KMS-11 (cell line): ENCODE data around the gene NOXO1.
A peak's percentile ranks its signal among the peaks of the same experiment; 100 is the strongest.

Experiments
- H2AFZ ChIP-seq: fragments of 200-600 bp; sonication (generic); 2 replicates; pipeline ENCODE4 v1.6.1; 2016; ENCODE audit warnings: antibody characterized with exemption, mixed run types, low read depth
- H3K27ac ChIP-seq: fragments of 200-600 bp; sonication (generic); 2 replicates; pipeline ENCODE4 v1.6.1; 2016; ENCODE audit warnings: mild to moderate bottlenecking, mixed run types
- H3K27me3 ChIP-seq: fragments of 200-600 bp; sonication (generic); 2 replicates; pipeline ENCODE4 v1.6.1; 2017; ENCODE audit warnings: mild to moderate bottlenecking, low read depth, mixed run types, moderate library complexity; ENCODE audit not compliant: insufficient read depth
- H3K36me3 ChIP-seq: fragments of 200-600 bp; sonication (generic); 2 replicates; pipeline ENCODE4 v1.6.1; 2017; ENCODE audit warnings: mild to moderate bottlenecking, mixed run types; ENCODE audit not compliant: insufficient read depth
- H3K4me1 ChIP-seq: fragments of 200-600 bp; sonication (generic); 2 replicates; pipeline ENCODE4 v1.6.1; 2016; ENCODE audit warnings: mild to moderate bottlenecking, low read depth, mixed run types; ENCODE audit not compliant: poor library complexity, severe bottlenecking
- H3K4me2 ChIP-seq: fragments of 200-600 bp; sonication (generic); 2 replicates; pipeline ENCODE4 v1.7.0; 2016; ENCODE audit warnings: mild to moderate bottlenecking, mixed run types
- H3K4me3 ChIP-seq: fragments of 200-600 bp; sonication (generic); IDR thresholded peaks from 2 replicates; pipeline ENCODE4 v1.6.1; 2017; ENCODE audit warnings: low read depth, low read length, mixed read lengths; ENCODE audit not compliant: insufficient read depth
- H3K79me2 ChIP-seq: fragments of 200-600 bp; sonication (generic); 2 replicates; pipeline ENCODE4 v1.6.1; 2016; ENCODE audit warnings: low read depth, mixed run types; ENCODE audit not compliant: insufficient read depth
- H3K9ac ChIP-seq: fragments of 200-600 bp; sonication (generic); 2 replicates; pipeline ENCODE4 v1.6.1; 2016; ENCODE audit warnings: mild to moderate bottlenecking, mixed run types
- H4K20me1 ChIP-seq: fragments of 200-600 bp; sonication (generic); 2 replicates; pipeline ENCODE4 v1.6.1; 2016; ENCODE audit warnings: mild to moderate bottlenecking, mixed run types; ENCODE audit not compliant: insufficient read depth
- CTCF ChIP-seq: fragments of 200-600 bp; sonication (generic); conservative IDR thresholded peaks from 2 replicates; pipeline ENCODE4 v1.6.1; 2017; ENCODE audit warnings: low read depth, mild to moderate bottlenecking, antibody characterized with exemption, low read length, moderate library complexity, mixed read lengths

The NOXO1 gene

GRCh38 chr16:2007081-2007836 lies 26.0 kb upstream of the NOXO1 start:
- Histone ChIP-seq H3K27ac (peak overlapping the region; percentile 61; the same call in 1 of the 2 replicates), H3K9ac (no peak overlapping the region), H3K36me3 (no peaks in the 10 kb centered on the region), H4K20me1 (peaks cover 15% of the 10 kb centered on the region), H3K79me2 (peaks cover 56% of the 10 kb centered on the region), H2AFZ (no peak overlapping the region), H3K4me3 (no peak overlapping the region), H3K27me3 (no peaks in the 10 kb centered on the region), H3K4me1 (peaks cover 23% of the 10 kb centered on the region), H3K4me2 (peak overlapping the region; percentile 96)
- TF ChIP-seq CTCF, result no peak

DNA sequence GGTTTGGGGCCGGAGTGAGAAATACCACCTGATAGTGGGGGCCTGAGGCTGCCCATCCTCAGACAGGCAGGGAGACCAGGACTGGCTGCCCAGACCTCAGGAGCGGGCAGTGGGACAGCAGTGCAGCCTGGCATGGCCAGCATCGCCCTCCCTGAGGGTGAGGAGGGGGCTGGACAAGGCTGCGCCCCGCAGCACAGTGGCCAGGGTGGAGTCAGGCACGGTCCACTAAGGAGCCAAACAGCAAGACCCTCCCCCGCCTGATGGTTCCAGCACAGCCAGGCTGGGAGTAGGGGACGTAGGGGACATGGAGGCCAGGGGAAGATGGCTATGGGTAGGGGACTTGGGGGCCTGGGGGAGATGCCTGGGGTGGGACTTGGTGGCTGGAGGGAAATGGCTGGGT lies 25.0 kb upstream of the NOXO1 start:
- Histone ChIP-seq H3K27me3 (no peaks in the 10 kb centered on the region), H2AFZ (no peak overlapping the region), H3K9ac (no peak overlapping the region), H3K4me1 (peaks cover 23% of the 10 kb centered on the region), H3K79me2 (peaks cover 56% of the 10 kb centered on the region), H3K4me2 (no peak overlapping the region), H3K27ac (no peak overlapping the region), H3K4me3 (no peak overlapping the region), H4K20me1 (peaks cover 15% of the 10 kb centered on the region), H3K36me3 (no peaks in the 10 kb centered on the region)
- TF ChIP-seq CTCF, result no peak

DNA sequence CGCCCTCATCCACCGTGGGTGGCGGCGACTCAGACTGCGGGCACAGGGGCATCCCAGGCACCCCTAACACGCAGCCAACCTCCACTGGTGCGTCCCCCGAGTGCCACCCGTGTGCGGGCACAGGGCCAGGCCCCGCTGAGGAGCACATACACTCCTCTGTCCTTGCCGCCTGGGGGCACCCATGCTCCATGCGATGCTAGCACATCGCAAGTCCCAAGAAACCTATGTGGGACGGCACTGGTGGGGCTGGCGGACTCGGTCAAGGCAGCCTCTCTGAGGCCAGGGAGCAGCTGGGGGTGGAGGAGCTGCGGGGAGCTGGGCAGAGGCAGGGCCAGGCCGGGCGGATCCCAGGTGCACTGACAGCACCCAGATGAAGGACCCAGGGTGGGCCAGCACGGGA lies 24.4 kb upstream of the NOXO1 start:
- H3K4me1 ChIP-seq, result peaks cover 20% of the 10 kb centered on the region
- no peak for TF ChIP-seq CTCF
- no peaks in the 10 kb centered on the region for H3K36me3 ChIP-seq
- peaks cover 15% of the 10 kb centered on the region for H4K20me1 ChIP-seq
- H3K4me2 ChIP-seq, result no peak overlapping the region
- no peak overlapping the region for H3K9ac ChIP-seq
- H3K27me3 ChIP-seq, result no peaks in the 10 kb centered on the region
- no peak overlapping the region for H2AFZ ChIP-seq
- peaks cover 56% of the 10 kb centered on the region for H3K79me2 ChIP-seq
- no peak overlapping the region for H3K4me3 ChIP-seq
- no peak overlapping the region for H3K27ac ChIP-seq

DNA sequence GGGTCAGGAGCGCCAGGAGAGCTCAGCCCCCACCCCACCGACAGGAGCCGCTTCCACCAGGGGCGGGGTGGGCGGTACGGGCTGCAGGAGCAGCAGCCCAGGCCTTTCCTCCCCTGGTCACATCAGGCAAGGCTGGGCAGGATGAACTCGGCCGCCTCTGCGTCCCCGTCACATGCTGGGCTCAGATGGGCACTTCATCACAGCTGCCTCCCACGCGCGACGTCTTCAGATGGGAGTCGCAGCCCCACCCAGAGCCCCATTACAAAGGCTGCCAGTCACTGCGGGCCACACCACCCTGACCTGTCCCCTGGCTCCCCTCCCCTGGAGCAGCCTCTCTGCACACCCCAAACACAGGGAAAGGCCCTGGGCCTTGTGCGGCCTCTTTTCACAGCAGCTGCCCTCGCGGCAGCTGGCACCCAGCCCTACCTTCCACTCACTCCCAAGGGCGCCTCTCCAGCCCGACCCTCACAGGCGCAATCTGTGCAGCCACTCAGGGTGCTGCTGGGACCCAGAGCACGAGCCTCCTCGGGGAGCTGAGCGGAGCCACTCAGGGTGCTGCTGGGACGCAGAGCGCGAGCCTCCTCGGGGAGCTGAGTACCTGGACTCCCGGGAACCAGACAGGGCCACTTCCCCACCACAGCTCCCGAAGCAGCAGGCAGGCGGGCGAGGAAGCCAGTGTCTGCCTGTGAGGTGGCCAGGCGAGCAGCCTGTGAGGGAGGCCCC lies 23.7 kb upstream of the NOXO1 start:
- peaks cover 15% of the 10 kb centered on the region for H4K20me1 ChIP-seq
- H3K79me2 ChIP-seq, result peaks cover 56% of the 10 kb centered on the region
- TF ChIP-seq CTCF, result no peak
- no peak overlapping the region for H2AFZ ChIP-seq
- H3K27me3 ChIP-seq, result no peaks in the 10 kb centered on the region
- no peak overlapping the region for H3K4me3 ChIP-seq
- H3K9ac ChIP-seq, result no peak overlapping the region
- no peak overlapping the region for H3K27ac ChIP-seq
- H3K4me1 ChIP-seq, result peaks cover 17% of the 10 kb centered on the region
- no peak overlapping the region for H3K4me2 ChIP-seq
- no peaks in the 10 kb centered on the region for H3K36me3 ChIP-seq
